T-helper 17 cell (primary cell): Measurements from ENCODE around the gene PDE3A. TPM values are rescaled to one million over a fixed set of nuclear protein-coding genes. Genes with fewer than 3 reads are reported as not detected.

Source experiments
- ATAC-seq: fragments of 150-1000 bp; cut with Tn5 transposase; 2 replicates; pipeline ENCODE4 v1.10.0; 2021; ENCODE audit warnings: mild to moderate bottlenecking, moderate library complexity
- DNase-seq, 3 donors: peaks; one replicate each; pipeline versions ENCODE4 v3.0.0 to v3.0.0-alpha.2; 2020 to 2021
- H3K9me3 ChIP-seq: one replicate; pipeline ENCODE4 v1.7.0; 2013; ENCODE audit warnings: low read length, mild to moderate bottlenecking; ENCODE audit not compliant: control insufficient read depth, poor library complexity, severe bottlenecking
- H3K27ac Mint-ChIP-seq: one replicate; pipeline ENCODE4 v1.8.0; 2022; ENCODE audit warnings: mild to moderate bottlenecking, moderate library complexity, mixed read lengths
- H3K27me3 Mint-ChIP-seq: one replicate; pipeline ENCODE4 v1.8.0; 2022; ENCODE audit warnings: mixed read lengths
- H3K36me3 Mint-ChIP-seq: one replicate; pipeline ENCODE4 v1.8.0; 2022; ENCODE audit warnings: low read depth, mixed read lengths
- H3K4me1 Mint-ChIP-seq: one replicate; pipeline ENCODE4 v1.8.0; 2022; ENCODE audit warnings: mild to moderate bottlenecking, mixed read lengths
- H3K4me3 Mint-ChIP-seq: one replicate; pipeline ENCODE4 v1.8.0; 2022; ENCODE audit warnings: mild to moderate bottlenecking, moderate library complexity, mixed read lengths
- total RNA-seq, 4 donors: library from RNA in 2 of 4; stranded (reverse) in 2 of 4; gene quantifications; one replicate each; pipeline ENCODE4 v1.2.3 and lab custom pipeline; 2022 to 2026

PDE3A gene
- total RNA-seq, 2 donors from 2014 or later: 0.07 to 2.8 TPM

GRCh38 chr12:20646239-20646827, 278.0 kb downstream of the PDE3A start:
- Mint-ChIP-seq H3K4me3 (no peak overlapping the region), H3K36me3 (no peaks in the 10 kb centered on the region), H3K27me3 (no peaks in the 10 kb centered on the region), H3K4me1 (no peaks in the 10 kb centered on the region), H3K27ac (no peak overlapping the region)
- H3K9me3 ChIP-seq: no peaks in the 10 kb centered on the region
- ATAC-seq: no peak
- DNase-seq: no peak

GRCh38 chr12:20653871-20654270, 285.5 kb downstream of the PDE3A start:
- H3K9me3 ChIP-seq: no peaks in the 10 kb centered on the region
- Mint-ChIP-seq H3K36me3 (no peaks in the 10 kb centered on the region), H3K27ac (no peak overlapping the region), H3K27me3 (no peaks in the 10 kb centered on the region), H3K4me1 (no peaks in the 10 kb centered on the region), H3K4me3 (no peak overlapping the region)
- DNase-seq: no peak
- ATAC-seq: no peak

- ATAC-seq (no peak), DNase-seq (no peak)
- H3K9me3 ChIP-seq: no peaks in the 10 kb centered on the region
- Mint-ChIP-seq H3K27ac (no peak overlapping the region), H3K4me3 (no peak overlapping the region), H3K4me1 (no peaks in the 10 kb centered on the region), H3K27me3 (no peaks in the 10 kb centered on the region), H3K36me3 (no peaks in the 10 kb centered on the region)
Observed at GRCh38 chr12:20656600-20656999, 288.3 kb downstream of the PDE3A start.

- ATAC-seq (no peak), DNase-seq (no peak)
- Mint-ChIP-seq H3K4me1 (no peaks in the 10 kb centered on the region), H3K27ac (no peak overlapping the region), H3K36me3 (no peaks in the 10 kb centered on the region), H3K27me3 (no peaks in the 10 kb centered on the region), H3K4me3 (no peak overlapping the region)
- no peaks in the 10 kb centered on the region for H3K9me3 ChIP-seq
Observed at GRCh38 chr12:20657496-20657895, 289.2 kb downstream of the PDE3A start.

GRCh38 chr12:20681334-20681733, 313.0 kb downstream of the PDE3A start:
- H3K27me3 Mint-ChIP-seq: no peaks in the 10 kb centered on the region
- no peak for DNase-seq
- no peaks in the 10 kb centered on the region for H3K9me3 ChIP-seq
- H3K27ac Mint-ChIP-seq: no peak overlapping the region
- no peak for ATAC-seq
- H3K4me3 Mint-ChIP-seq: no peak overlapping the region
- H3K4me1 Mint-ChIP-seq: no peaks in the 10 kb centered on the region
- no peaks in the 10 kb centered on the region for H3K36me3 Mint-ChIP-seq

- no peak within 1 kb of the TSS for H3K27ac Mint-ChIP-seq
- ATAC-seq (no peak), DNase-seq (no peak)
- H3K4me1 Mint-ChIP-seq: no peaks in the 10 kb centered on the region
- no peaks in the 10 kb centered on the region for H3K36me3 Mint-ChIP-seq
- H3K4me3 Mint-ChIP-seq: no peak within 1 kb of the TSS
- no peaks in the 10 kb centered on the region for H3K9me3 ChIP-seq
- H3K27me3 Mint-ChIP-seq: no peaks in the 10 kb centered on the region
Observed at GRCh38 chr12:20695232-20695631, 326.9 kb downstream of the PDE3A start, which contains the start of gene SLCO1C1. TSS of gene SLCO1C1 (plus strand) at chr12:20695332. CDS start at chr12:20699577, 4,245 bp downstream.

- H3K27ac Mint-ChIP-seq: no peak overlapping the region
- no peaks in the 10 kb centered on the region for H3K9me3 ChIP-seq
- no peaks in the 10 kb centered on the region for H3K4me1 Mint-ChIP-seq
- H3K4me3 Mint-ChIP-seq: no peak overlapping the region
- H3K36me3 Mint-ChIP-seq: no peaks in the 10 kb centered on the region
- ATAC-seq: no peak
- no peaks in the 10 kb centered on the region for H3K27me3 Mint-ChIP-seq
- no peak for DNase-seq
Observed at GRCh38 chr12:20696181-20696905, 328.0 kb downstream of the PDE3A start.

GRCh38 chr12:20701106-20701505, 332.8 kb downstream of the PDE3A start:
- DNase-seq (no peak), ATAC-seq (no peak)
- Mint-ChIP-seq H3K4me3 (no peak overlapping the region), H3K36me3 (no peaks in the 10 kb centered on the region), H3K4me1 (no peaks in the 10 kb centered on the region), H3K27me3 (no peaks in the 10 kb centered on the region), H3K27ac (no peak overlapping the region)
- no peaks in the 10 kb centered on the region for H3K9me3 ChIP-seq

- no peaks in the 10 kb centered on the region for H3K9me3 ChIP-seq
- H3K27me3 Mint-ChIP-seq: no peaks in the 10 kb centered on the region
- DNase-seq: no peak
- ATAC-seq: no peak
- H3K36me3 Mint-ChIP-seq: no peaks in the 10 kb centered on the region
- no peaks in the 10 kb centered on the region for H3K4me1 Mint-ChIP-seq
- no peak overlapping the region for H3K27ac Mint-ChIP-seq
- H3K4me3 Mint-ChIP-seq: no peak overlapping the region
Observed at GRCh38 chr12:20704860-20705259, 336.5 kb downstream of the PDE3A start.

GRCh38 chr12:20711846-20712245, 343.5 kb downstream of the PDE3A start:
- H3K4me1 Mint-ChIP-seq: no peaks in the 10 kb centered on the region
- H3K9me3 ChIP-seq: no peaks in the 10 kb centered on the region
- H3K27me3 Mint-ChIP-seq: no peaks in the 10 kb centered on the region
- no peak for DNase-seq
- no peak overlapping the region for H3K27ac Mint-ChIP-seq
- H3K36me3 Mint-ChIP-seq: no peaks in the 10 kb centered on the region
- no peak for ATAC-seq
- H3K4me3 Mint-ChIP-seq: no peak overlapping the region

GRCh38 chr12:20716037-20716436, 347.7 kb downstream of the PDE3A start:
- Mint-ChIP-seq H3K4me1 (no peaks in the 10 kb centered on the region), H3K27me3 (no peaks in the 10 kb centered on the region), H3K4me3 (no peak overlapping the region), H3K27ac (no peak overlapping the region), H3K36me3 (no peaks in the 10 kb centered on the region)
- ATAC-seq (no peak), DNase-seq (no peak)
- no peaks in the 10 kb centered on the region for H3K9me3 ChIP-seq

GRCh38 chr12:20716985-20717384, 348.6 kb downstream of the PDE3A start:
- no peak overlapping the region for H3K27ac Mint-ChIP-seq
- ATAC-seq: no peak

GRCh38 chr12:20718294-20718693, 350.0 kb downstream of the PDE3A start:
- Mint-ChIP-seq H3K4me1 (no peaks in the 10 kb centered on the region), H3K27ac (no peak overlapping the region), H3K4me3 (no peak overlapping the region), H3K27me3 (no peaks in the 10 kb centered on the region), H3K36me3 (no peaks in the 10 kb centered on the region)
- no peaks in the 10 kb centered on the region for H3K9me3 ChIP-seq
- no peak for DNase-seq
- ATAC-seq: no peak

More at GRCh38 chr12:20716985-20717384, 348.6 kb downstream of the PDE3A start:
- H3K36me3 Mint-ChIP-seq: no peaks in the 10 kb centered on the region
- H3K4me3 Mint-ChIP-seq: no peak overlapping the region
- no peaks in the 10 kb centered on the region for H3K4me1 Mint-ChIP-seq
- no peaks in the 10 kb centered on the region for H3K9me3 ChIP-seq
- no peaks in the 10 kb centered on the region for H3K27me3 Mint-ChIP-seq
- DNase-seq: no peak

GRCh38 chr12:20722142-20722541, 353.8 kb downstream of the PDE3A start:
- Mint-ChIP-seq H3K36me3 (no peaks in the 10 kb centered on the region), H3K27ac (no peak overlapping the region)

More at GRCh38 chr12:20722142-20722541, 353.8 kb downstream of the PDE3A start:
- H3K9me3 ChIP-seq: no peaks in the 10 kb centered on the region
- DNase-seq (no peak), ATAC-seq (no peak)
- Mint-ChIP-seq H3K4me1 (no peaks in the 10 kb centered on the region), H3K27me3 (no peaks in the 10 kb centered on the region), H3K4me3 (no peak overlapping the region)
